ENCODE measurements around the gene CTIF.
A peak's percentile ranks its signal among the peaks of the same experiment; 100 is the strongest.

The CTIF gene

GRCh38 chr18:48534364-48534763 lies 4.5 kb upstream of the CTIF start:
- DNase-seq: no peak

GRCh38 chr18:48535956-48536355 lies 2.9 kb upstream of the CTIF start:
- no peak for DNase-seq

DNA sequence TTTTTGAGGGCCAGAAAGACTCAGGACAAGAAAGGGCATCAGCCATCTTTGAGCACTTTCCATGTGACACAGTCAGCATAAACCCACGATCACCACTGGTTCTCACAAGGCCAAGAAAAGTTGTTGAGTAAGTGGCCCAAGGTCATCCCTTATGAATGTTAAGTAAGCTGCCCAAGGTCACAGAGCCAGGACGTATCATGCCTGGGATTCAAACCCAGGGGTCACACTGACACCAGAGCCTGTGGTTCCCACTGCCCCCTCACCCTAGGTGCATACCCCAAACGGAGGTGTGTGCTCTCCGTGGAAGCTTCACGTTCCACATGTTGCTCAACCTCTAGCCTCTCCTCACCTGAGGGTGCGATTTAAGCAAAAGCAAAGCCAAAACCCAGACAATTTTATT lies 2.3 kb upstream of the CTIF start:
- no peak for DNase-seq

DNA sequence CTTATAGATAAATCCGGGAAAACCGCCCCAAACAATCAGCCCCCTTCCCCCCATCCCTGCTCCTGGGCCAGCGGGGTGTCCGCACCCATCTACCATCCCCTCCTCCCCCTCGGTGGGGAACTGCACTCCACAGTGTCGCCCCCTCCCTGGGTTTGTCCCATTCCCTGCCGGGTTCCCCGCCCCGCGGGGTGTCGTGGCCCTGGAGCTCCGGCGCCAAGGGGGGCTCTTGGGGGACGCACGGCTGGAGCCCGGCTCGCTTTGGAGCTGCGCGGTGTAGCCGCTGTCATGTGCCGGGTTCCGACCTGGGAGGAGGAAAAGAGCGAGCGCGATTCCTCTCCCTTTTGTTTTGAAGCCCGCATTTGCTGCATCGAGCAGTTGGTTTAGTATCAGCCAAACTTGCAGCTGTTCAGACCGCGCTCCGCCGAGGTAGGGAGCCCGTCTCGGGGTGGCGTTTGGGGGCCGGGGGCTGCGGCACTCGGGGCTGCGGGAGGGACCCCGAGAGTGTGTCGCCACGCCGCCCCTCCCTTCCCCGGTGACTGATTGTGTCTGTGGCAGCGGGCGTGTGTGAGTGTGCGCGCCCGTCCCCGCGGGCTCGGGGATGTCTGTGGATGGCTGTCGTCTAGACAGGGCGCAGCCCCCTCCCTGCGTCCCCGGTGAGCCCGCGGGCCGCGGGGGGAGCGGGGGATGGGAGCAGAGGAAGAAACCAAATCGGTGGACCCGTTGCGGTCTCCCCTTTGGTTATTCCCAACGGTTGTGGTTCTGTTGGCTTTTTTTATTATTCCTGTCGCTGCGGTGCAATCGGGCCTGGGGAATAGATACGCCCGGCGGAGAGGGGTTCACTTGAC lies 797 bp downstream of the CTIF start:
- DNase-seq: peak; percentile 23

- DNase-seq: peak; percentile 49
Measured at GRCh38 chr18:48540251-48541025, 1.6 kb downstream of the CTIF start.

DNA sequence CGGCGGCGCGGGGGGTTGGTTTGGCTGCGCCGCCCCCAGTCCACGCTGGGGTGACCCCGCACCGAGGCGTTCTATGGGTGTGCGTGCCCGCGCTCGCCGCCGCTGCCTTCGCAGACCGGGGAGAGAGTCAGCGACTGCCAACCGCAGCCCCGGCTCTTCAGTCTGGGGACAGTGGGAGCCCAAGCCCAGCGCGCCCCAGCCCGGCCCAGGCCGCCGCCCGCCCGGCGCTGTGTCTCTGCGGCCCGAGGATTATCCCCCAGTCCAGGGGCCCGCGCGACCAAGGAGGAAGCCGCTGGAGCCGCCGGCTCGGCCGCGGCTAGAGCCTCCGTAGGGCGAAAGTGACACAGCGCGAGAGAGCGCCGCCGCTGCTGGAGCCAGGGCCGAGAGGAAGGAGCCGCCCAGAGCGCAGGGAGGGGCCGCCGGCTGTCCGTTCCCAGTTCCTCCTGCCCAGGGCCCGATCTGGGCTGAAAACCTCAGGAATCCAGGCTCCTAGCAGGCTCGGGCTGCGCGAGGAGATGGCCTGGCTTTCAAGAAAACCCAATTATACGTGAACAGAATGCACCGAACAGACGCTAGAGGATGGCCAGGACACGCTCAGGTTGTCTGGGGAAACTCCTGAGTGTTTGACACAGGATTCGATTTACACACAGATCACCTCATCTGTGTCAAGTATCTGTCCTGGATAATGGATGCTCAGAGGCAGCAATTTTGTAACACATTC lies 2.4 kb downstream of the CTIF start:
- DNase-seq: peak; percentile 13

GRCh38 chr18:48541747-48542400 lies 3.0 kb downstream of the CTIF start:
- DNase-seq: no peak

GRCh38 chr18:48542513-48543181 lies 3.8 kb downstream of the CTIF start:
- no peak for DNase-seq

GRCh38 chr18:48543228-48543627 lies 4.4 kb downstream of the CTIF start:
- DNase-seq: peak; percentile 34

DNA sequence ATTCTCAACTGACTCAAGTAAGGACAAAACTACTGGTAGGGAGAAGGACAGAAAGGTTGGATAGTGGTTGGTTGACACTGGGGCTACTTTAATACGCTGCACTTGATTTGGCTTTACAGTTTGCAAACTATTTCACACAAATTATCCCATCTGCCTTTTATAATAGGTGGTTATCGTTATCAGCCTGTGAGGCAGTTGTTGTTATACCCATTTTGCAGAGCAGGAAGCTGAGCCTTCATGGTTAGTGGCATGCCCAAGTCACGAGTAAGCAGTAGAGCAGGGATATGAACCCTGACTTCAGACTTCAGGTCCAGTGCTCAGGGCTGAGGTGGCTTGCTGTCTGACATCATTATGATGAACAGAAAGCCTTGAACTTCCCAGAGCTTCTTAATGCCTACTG lies 5.3 kb downstream of the CTIF start:
- DNase-seq: no peak

DNA sequence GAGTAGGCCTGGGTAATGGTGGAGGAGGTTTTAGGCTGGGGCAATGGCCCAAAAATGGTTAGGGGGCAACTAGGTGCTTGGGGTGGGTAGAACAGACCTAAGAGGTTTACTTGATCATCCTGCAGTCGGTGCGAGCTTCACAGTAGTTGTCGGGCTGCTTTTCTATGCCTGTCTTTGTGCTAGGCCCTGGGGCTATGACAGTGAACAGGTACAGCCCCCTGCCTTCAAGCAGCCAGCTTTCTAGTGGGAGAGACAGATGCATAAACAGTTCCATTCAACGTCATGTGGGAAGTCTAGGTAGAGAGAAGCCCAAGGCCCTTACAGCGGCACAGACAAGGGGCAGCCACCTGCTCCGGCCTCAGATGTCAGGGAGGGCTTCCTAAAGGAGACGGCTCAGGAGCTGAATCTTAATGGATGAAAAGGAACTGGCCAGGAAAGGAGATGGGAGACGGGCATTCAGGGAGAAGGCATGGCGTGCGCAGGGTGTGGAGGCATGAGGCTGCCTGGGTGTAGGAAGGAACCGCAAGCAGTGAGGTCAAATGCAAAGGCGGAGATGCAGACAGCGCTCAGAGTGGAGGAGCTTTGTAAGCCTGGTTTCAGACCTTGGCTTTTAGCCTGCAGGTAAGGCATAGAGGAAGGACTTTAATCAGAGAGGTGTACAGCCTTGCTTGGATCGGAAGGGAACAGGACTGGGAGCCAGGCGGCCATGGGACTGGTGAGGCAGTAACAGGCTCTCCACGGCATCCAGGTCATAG lies 6.0 kb downstream of the CTIF start:
- DNase-seq: no peak

- no peak for DNase-seq
Measured at GRCh38 chr18:48545757-48546321, 7.0 kb downstream of the CTIF start.

GRCh38 chr18:48546396-48546795 lies 7.6 kb downstream of the CTIF start:
- no peak for DNase-seq

DNA sequence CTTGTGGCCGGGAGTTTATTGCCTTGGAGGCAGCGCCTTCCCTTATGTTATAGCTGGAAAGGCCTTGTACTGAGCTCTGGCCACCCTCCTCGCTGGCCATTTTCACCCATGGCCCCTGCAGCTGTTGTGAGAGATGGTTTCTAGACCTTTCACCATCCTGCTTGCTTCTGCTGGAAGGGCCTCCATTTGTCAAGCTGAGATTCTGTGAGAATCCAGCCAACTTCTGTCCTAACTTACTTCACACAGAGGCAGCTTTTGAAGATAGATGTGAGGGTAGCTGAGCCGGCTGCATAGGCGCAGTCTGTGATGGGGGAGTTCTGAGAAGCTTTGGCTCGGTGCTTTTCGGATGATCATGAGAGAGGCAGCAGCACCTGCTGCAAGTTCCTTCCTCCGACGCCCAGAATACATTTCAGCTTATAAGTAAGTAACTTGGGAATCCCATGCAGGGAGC lies 8.7 kb downstream of the CTIF start:
- DNase-seq: no peak

DNA sequence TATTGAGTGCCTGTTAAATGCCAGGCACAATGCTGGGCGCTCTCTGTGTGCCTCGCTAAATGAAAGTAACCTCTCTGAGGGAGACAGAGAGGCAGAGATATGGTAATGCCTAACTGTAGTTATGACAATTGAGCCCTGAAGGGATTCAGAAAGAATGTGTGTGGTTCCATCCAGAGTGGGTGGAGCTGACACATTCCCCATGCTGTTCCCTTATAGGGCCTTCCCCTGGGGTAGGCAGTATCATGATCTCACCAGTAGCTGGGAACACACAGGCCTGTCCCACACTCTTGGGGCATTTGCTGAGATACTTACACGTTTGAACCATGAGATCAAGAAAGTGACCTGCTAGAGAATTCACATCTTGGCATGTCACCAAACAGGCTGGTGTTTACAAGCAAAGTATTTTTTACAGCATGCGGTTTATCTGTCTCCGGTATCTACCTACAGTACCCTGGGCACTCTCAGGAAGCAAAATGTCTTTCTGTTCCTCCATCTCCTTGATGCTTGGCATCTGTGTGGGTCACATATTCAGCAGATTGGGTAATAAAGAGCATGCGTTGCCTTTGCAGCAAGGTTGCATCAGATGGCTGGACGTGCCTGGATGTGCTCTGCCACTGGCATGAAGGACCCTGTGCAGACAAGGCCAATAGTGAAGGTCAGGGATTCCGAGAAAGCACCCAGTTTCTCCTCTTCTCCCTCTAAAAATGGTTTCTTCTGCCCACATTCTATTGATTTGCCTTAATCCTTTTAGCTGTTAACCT lies 9.4 kb downstream of the CTIF start:
- DNase-seq: no peak

GRCh38 chr18:48548921-48549320 lies 10.1 kb downstream of the CTIF start:
- no peak for DNase-seq

DNA sequence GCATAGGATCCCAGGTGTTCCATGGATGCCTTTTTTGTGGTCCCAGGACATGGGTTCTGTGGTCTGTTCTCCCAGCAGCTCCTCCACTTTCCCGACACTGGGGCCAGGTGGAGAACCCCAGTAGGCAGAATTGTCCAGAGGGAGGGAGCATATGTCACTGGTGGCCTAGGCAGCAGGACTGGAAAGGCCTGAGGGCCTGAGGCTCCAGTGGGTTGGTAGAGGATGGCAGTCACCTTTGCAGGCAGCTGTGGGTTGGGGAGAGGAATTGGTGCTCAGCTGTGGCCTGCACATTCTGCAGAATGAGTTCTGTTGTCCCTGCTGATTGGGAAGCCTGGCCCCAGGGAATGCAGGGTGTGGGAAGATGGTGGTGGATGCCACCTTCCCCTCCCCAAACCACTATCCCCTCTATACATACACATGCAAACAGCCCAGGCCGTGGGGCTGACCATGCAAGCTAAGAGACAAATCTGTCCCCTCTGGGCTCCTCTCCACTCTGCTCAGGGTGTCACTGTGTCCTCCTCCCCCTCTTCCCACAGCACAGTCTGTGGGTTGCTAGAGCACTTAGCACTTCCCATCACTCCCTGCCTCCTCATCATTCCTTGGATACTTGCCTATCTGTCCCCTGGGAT lies 11.4 kb downstream of the CTIF start:
- no peak for DNase-seq

GRCh38 chr18:48551100-48551499 lies 12.3 kb downstream of the CTIF start:
- DNase-seq: no peak

DNA sequence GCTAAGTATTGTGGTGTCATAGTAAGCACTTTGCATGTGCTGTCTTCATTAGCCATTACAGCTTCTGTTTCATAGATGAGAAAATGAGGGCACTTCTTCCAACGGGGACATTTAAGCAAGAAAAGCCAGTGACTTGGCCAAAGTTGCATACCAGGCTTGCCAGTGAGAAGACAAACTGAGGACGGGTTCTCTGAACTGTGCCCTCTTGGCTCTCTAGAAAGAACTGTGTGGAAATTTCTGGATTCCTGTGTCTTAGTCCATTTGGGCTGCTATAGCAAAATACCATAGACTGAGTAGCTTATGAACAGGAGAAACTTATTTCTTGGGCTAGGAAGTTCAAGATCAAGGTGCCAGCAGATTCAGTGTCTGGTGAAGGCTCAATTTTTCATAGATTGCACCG lies 13.3 kb downstream of the CTIF start:
- DNase-seq: no peak

- no peak for DNase-seq
Measured at GRCh38 chr18:48553236-48553635, 14.4 kb downstream of the CTIF start.

Data from activated CD4-positive, alpha-beta T cell treated with anti-CD3 and anti-CD28 coated beads, Interleukin-2, Interleukin-6, amounts not matched to agents 100 ng/mL and 50 ng/mL, durations not matched to agents 16 hours and 8 hours (primary cell).